ENCODE data around the gene RAD51D.

DNA sequence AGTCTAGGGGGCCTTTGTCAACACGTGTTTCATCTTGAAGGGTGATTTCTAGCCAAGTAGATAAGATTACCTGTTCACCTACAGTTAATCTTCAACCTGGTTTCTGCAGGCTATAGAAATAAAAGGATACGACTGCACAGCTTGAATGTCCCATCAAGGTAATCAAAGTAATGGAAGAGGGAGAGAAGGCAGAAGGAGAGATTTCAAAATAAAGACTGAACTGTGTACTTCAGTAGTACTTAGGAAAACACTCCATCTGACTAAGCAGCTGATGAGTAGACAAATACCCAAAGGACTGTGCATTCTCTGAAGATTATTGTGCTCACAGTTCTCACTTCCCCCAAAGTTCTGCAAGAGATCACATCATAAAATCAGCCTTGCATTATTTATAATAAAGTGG lies 50.3 kb downstream of the RAD51D start:
- no peak for TF ChIP-seq CTCF (conservative IDR thresholded peaks at IDR 0.05; ENCODE audit: low read depth, low read length)
- no peak for TF ChIP-seq EZH2 (IDR thresholded peaks at IDR 0.05; ENCODE audit: borderline replicate concordance, low read depth, low read length, poor library complexity, severe bottlenecking)

Data from A673 (cell line).